GM12864 (cell line): Measurements from ENCODE around the gene ACAD8.

Source experiments
- DNase-seq: peaks from one replicate; pipeline ENCODE4 v3.0.0-alpha.2; 2011; ENCODE audit warnings: low read depth
- H3K4me3 ChIP-seq: 2 replicates; pipeline ENCODE4 v1.5.1; 2011; ENCODE audit warnings: mild to moderate bottlenecking, low read depth, low read length, control low read depth
- TF ChIP-seq, protein P1 (sequence below): IDR thresholded peaks from 2 replicates; pipeline ENCODE4 v1.5.1; 2011; ENCODE audit warnings: low read depth, mild to moderate bottlenecking, moderate library complexity, low read length, control low read depth, inconsistent platforms; ENCODE audit errors: missing control alignments

The ACAD8 gene

GRCh38 chr11:134223121-134223520 is 30.2 kb upstream of the ACAD8 start:
- DNase-seq, result no peak
- TF ChIP-seq, protein P1, sequence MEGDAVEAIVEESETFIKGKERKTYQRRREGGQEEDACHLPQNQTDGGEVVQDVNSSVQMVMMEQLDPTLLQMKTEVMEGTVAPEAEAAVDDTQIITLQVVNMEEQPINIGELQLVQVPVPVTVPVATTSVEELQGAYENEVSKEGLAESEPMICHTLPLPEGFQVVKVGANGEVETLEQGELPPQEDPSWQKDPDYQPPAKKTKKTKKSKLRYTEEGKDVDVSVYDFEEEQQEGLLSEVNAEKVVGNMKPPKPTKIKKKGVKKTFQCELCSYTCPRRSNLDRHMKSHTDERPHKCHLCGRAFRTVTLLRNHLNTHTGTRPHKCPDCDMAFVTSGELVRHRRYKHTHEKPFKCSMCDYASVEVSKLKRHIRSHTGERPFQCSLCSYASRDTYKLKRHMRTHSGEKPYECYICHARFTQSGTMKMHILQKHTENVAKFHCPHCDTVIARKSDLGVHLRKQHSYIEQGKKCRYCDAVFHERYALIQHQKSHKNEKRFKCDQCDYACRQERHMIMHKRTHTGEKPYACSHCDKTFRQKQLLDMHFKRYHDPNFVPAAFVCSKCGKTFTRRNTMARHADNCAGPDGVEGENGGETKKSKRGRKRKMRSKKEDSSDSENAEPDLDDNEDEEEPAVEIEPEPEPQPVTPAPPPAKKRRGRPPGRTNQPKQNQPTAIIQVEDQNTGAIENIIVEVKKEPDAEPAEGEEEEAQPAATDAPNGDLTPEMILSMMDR, result no peak
- peak overlapping the region; percentile 81 for H3K4me3 ChIP-seq

GRCh38 chr11:134223836-134224709 is 29.3 kb upstream of the ACAD8 start, which contains the start of the genes NCAPD3 and VPS26B:
TSS of gene NCAPD3 (minus strand) at chr11:134223967. CDS start at chr11:134223926, 41 bp downstream.
TSS of gene VPS26B (plus strand) at chr11:134224671. CDS start at chr11:134225123, 452 bp downstream.
- peak; percentile 87 for DNase-seq
- H3K4me3 ChIP-seq, result peak within 1 kb of the TSS; percentile 81
- TF ChIP-seq, protein P1, result no peak

DNA sequence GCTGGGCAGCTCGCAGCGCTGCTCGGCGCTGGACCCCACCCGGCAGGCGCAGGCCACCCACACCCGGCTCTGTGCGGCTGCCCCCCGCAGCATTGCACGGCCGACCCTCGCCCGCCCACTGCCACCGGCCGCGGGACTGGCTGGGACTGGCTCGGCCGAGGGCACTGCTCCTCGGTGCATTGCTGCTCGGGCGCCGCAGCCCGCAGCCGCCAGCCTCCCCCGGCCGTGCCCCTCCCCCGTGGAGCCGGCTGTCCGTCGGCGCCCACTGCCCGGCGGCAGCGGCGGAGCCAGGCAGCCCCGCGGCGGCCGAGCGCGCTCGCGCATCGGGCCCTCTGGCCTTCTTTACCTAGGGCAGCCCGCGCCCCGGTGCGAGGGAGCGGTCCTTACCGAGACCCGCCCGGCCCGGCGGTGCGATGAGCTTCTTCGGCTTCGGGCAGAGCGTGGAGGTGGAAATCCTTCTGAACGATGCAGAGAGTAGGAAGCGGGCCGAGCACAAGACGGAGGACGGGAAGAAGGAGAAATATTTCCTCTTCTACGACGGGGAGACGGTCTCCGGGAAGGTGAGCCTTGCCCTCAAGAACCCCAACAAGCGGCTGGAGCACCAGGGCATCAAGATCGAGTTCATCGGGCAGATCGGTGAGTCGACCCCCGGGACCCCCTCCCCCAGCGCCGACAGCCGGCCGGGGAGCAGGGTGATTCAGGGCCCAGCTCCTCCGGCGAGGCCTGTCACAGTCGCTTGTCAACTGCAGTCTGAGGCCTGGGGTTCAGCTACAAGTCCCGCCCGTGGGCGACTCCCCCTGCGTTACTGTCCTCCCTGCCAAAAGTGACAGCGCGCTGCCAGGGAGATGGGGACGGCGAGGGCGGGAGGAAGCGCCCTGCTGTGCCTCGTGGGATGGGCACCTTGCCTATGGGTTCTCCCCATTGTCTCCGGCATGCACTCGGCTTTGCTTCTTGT is 28.4 kb upstream of the ACAD8 start:
- DNase-seq, result no peak
- TF ChIP-seq, protein P1, result no peak
- peak overlapping the region; percentile 81 for H3K4me3 ChIP-seq

DNA sequence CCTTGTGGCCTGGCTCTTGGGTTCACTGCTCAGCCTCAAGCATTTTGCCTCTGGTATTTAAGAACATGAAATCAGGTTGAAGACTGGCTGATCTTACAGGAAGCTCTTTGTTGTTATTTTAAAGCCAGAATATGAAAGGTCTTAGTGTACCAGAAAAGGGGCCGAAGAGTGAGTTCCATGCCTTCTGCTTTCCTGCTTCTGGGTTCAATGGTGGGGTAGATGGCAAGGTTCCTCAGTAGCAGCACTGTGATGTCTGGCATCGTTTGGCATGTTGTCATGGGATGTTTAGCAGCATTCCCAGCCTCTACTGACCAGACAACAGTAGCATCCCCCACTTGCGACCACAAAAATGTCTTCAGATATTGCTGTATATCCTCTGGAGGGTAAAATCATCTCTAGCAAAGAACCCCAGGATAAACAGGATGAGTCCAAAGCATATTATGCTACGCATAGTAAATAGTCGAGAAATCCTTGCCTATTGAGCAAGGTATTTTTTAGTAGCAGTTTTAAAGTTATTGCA is 26.5 kb upstream of the ACAD8 start:
- H3K4me3 ChIP-seq, result no peak overlapping the region
- TF ChIP-seq, protein P1, result no peak
- no peak for DNase-seq

GRCh38 chr11:134228625-134229024 is 24.7 kb upstream of the ACAD8 start:
- no peak overlapping the region for H3K4me3 ChIP-seq
- DNase-seq, result peak; percentile 70
- TF ChIP-seq, protein P1, result no peak

GRCh38 chr11:134229126-134229790 is 24.1 kb upstream of the ACAD8 start:
- no peak overlapping the region for H3K4me3 ChIP-seq
- TF ChIP-seq, protein P1, result no peak
- DNase-seq, result no peak
